ENCODE measurements around the gene KLHDC10.

DNA sequence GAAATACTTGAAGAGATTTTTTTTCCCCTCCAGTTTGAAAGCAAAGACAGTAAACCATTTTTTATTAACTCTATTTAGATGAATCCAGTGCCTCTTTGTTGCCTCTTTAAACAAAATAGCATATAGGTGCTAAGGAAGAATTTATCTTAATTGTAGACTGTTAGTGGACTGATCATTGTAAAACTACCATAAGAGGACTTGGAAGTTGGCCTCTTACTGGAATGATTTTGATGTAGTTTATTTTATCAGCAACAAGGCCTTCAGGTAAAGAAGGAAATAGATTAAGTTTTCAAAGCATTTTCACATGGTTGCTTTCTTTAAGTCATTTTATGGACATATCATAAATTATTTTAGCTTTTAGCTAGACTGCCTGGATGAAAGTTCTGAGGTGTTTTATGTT lies 53.2 kb downstream of the KLHDC10 start:
- TF ChIP-seq EZH2phosphoT487 (IDR thresholded peaks at IDR 0.05; ENCODE audit: insufficient read depth, low read depth) (no peak), EZH2 (IDR thresholded peaks at IDR 0.05; ENCODE audit: insufficient read depth, poor library complexity, severe bottlenecking) (no peak)
